ENCODE measurements around the gene ATP10B.

Gene ATP10B

GRCh38 chr5:160616712-160617497, 235.1 kb downstream of the ATP10B start:
- in situ Hi-C loops (cut with MboI; ENCODE audit: low pct_unique_long_range_greater_than_20kb, low sequenced_read_pairs, unreplicated experiment), result no loop called here
- DNase-seq (ENCODE audit: low spot score), result no peak
- no peak for TF ChIP-seq CTCF (IDR thresholded peaks at IDR 0.05; ENCODE audit: extremely low read depth, insufficient read depth, missing control alignments)

GRCh38 chr5:160614136-160614535, 237.9 kb downstream of the ATP10B start:
- no peak for DNase-seq (ENCODE audit: low spot score)
- in situ Hi-C loops (cut with MboI; ENCODE audit: low pct_unique_long_range_greater_than_20kb, low sequenced_read_pairs, unreplicated experiment), result no loop called here
- TF ChIP-seq CTCF (IDR thresholded peaks at IDR 0.05; ENCODE audit: extremely low read depth, insufficient read depth, missing control alignments), result no peak

GRCh38 chr5:160605266-160605665, 246.7 kb downstream of the ATP10B start:
- TF ChIP-seq CTCF (IDR thresholded peaks at IDR 0.05; ENCODE audit: extremely low read depth, insufficient read depth, missing control alignments), result no peak
- peak; percentile 19 for DNase-seq (ENCODE audit: low spot score)
- in situ Hi-C loops (cut with MboI; ENCODE audit: low pct_unique_long_range_greater_than_20kb, low sequenced_read_pairs, unreplicated experiment), result no loop called here

- TF ChIP-seq CTCF (IDR thresholded peaks at IDR 0.05; ENCODE audit: extremely low read depth, insufficient read depth, missing control alignments), result no peak
- DNase-seq (ENCODE audit: low spot score), result no peak
- in situ Hi-C loops (cut with MboI; ENCODE audit: low pct_unique_long_range_greater_than_20kb, low sequenced_read_pairs, unreplicated experiment), result no loop called here
Observed at GRCh38 chr5:160604484-160604883, 247.5 kb downstream of the ATP10B start.

GRCh38 chr5:160602744-160603143, 249.3 kb downstream of the ATP10B start:
- TF ChIP-seq CTCF (IDR thresholded peaks at IDR 0.05; ENCODE audit: extremely low read depth, insufficient read depth, missing control alignments), result no peak
- in situ Hi-C loops (cut with MboI; ENCODE audit: low pct_unique_long_range_greater_than_20kb, low sequenced_read_pairs, unreplicated experiment), result no loop called here
- DNase-seq (ENCODE audit: low spot score), result no peak

- no peak for DNase-seq (ENCODE audit: low spot score)
- in situ Hi-C loops (cut with MboI; ENCODE audit: low pct_unique_long_range_greater_than_20kb, low sequenced_read_pairs, unreplicated experiment), result no loop called here
- TF ChIP-seq CTCF (IDR thresholded peaks at IDR 0.05; ENCODE audit: extremely low read depth, insufficient read depth, missing control alignments), result no peak
Observed at GRCh38 chr5:160601046-160601445, 251.0 kb downstream of the ATP10B start.
